GM03348 (cell line): ENCODE data around the gene NDUFB5.
"Not testable (repeated sequence)": the region's sequence is repeated elsewhere in the genome, so short reads cannot be mapped to it uniquely, and the experiment has no call there.

Experiments used
- DNase-seq: peaks from one replicate; pipeline ENCODE4 v3.0.0; 2012; ENCODE audit warnings: low spot score

NDUFB5 gene

GRCh38 chr3:179630753-179631451 lies 26.3 kb downstream of the NDUFB5 start:
- no peak for DNase-seq

- DNase-seq: no peak
These were observed 35.9 kb downstream of the NDUFB5 start for GRCh38 chr3:179640469-179640868.

- no peak for DNase-seq
These were observed 38.3 kb downstream of the NDUFB5 start for GRCh38 chr3:179642871-179643270.

GRCh38 chr3:179643837-179644236 lies 39.2 kb downstream of the NDUFB5 start:
- DNase-seq: not testable (repeated sequence)

- DNase-seq: no peak
These were observed 41.6 kb downstream of the NDUFB5 start for GRCh38 chr3:179646177-179646576.

- no peak for DNase-seq
These were observed 47.3 kb downstream of the NDUFB5 start for GRCh38 chr3:179651687-179652446.

- peak; percentile 91 for DNase-seq
These were observed 48.0 kb downstream of the NDUFB5 start, which contains the start of gene USP13 for GRCh38 chr3:179652447-179653095. Gene USP13 (plus strand): TSS chr3:179653040. CDS start chr3:179653226, 186 bp downstream.

- DNase-seq: peak; percentile 83
These were observed 48.7 kb downstream of the NDUFB5 start for GRCh38 chr3:179653096-179653797.

- no peak for DNase-seq
These were observed 50.6 kb downstream of the NDUFB5 start for GRCh38 chr3:179655236-179655635.

GRCh38 chr3:179658606-179659005 lies 54.0 kb downstream of the NDUFB5 start:
- no peak for DNase-seq

- DNase-seq: no peak
These were observed 56.3 kb downstream of the NDUFB5 start for GRCh38 chr3:179660872-179661271.

GRCh38 chr3:179661777-179662176 lies 57.2 kb downstream of the NDUFB5 start:
- DNase-seq: no peak

- no peak for DNase-seq
These were observed 58.5 kb downstream of the NDUFB5 start for GRCh38 chr3:179663093-179663492.

- no peak for DNase-seq
These were observed 61.4 kb downstream of the NDUFB5 start for GRCh38 chr3:179666030-179666429.

- DNase-seq: no peak
These were observed 61.9 kb downstream of the NDUFB5 start for GRCh38 chr3:179666436-179667035.

GRCh38 chr3:179668429-179668828 lies 63.8 kb downstream of the NDUFB5 start:
- no peak for DNase-seq

- no peak for DNase-seq
These were observed 65.7 kb downstream of the NDUFB5 start for GRCh38 chr3:179670311-179670710.

- DNase-seq: no peak
These were observed 66.7 kb downstream of the NDUFB5 start for GRCh38 chr3:179671309-179671708.

GRCh38 chr3:179671747-179672242 lies 67.2 kb downstream of the NDUFB5 start:
- no peak for DNase-seq

- DNase-seq: no peak
These were observed 68.3 kb downstream of the NDUFB5 start for GRCh38 chr3:179672918-179673317.

- DNase-seq: no peak
These were observed 68.9 kb downstream of the NDUFB5 start for GRCh38 chr3:179673523-179673922.

GRCh38 chr3:179676081-179676480 lies 71.5 kb downstream of the NDUFB5 start:
- DNase-seq: no peak
